GM12872 (cell line): ENCODE data around the gene CHAF1A.

ENCODE experiments used
- CTCF ChIP-seq: IDR thresholded peaks from 3 replicates; pipeline ENCODE4 v1.5.1; 2011; ENCODE audit warnings: low read depth, mild to moderate bottlenecking, low read length, moderate library complexity; ENCODE audit not compliant: insufficient read depth

Gene CHAF1A

DNA sequence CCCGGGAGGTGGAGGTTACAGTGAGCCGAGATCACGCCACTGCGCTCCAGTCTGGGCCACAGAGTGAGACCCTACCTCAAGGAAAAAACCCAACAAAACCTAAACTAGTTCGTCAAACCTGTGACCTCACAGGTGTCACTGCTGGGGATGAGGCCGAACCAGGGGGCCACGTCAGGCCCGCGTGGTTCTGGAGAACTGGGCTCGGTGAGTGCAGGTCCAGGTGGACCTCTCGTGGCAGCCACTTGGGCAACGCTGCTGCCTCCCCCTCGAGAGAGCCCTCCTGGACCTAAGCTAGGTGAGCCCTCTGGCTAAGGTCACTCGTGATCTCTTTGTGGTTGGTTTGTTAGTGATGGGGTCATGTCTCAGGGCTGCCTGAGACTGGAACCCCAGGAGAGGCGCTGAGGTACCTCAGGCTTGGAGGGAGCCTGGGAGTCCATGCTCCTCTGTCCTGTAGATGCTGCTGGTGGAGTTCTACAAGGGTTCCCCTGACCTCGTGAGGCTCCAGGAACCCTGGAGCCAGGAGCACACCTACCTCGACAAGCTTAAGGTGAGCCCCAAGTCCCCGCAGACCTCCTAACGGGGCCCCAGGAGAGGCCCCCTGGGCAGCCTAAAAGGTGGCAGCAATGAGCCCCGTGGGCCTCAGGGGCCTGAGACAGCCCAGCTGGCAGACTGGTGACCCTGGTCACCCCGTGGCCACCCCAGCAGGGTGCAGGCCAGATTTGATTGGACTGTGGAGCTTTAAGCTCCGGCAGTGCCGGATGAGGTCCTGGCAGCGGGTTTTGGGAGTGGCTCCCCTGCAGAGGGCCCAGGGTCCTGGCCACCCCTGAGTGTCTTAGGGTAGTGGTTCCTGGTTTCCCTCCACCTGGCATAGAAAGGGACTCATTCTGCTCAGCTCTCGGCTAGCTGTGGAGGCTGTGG is 43.5 kb upstream of the CHAF1A start:
- no peak for TF ChIP-seq CTCF

- no peak for TF ChIP-seq CTCF
Measured at GRCh38 chr19:4359627-4360000, 42.8 kb upstream of the CHAF1A start.

GRCh38 chr19:4360081-4360569 is 42.3 kb upstream of the CHAF1A start:
- TF ChIP-seq CTCF: no peak

DNA sequence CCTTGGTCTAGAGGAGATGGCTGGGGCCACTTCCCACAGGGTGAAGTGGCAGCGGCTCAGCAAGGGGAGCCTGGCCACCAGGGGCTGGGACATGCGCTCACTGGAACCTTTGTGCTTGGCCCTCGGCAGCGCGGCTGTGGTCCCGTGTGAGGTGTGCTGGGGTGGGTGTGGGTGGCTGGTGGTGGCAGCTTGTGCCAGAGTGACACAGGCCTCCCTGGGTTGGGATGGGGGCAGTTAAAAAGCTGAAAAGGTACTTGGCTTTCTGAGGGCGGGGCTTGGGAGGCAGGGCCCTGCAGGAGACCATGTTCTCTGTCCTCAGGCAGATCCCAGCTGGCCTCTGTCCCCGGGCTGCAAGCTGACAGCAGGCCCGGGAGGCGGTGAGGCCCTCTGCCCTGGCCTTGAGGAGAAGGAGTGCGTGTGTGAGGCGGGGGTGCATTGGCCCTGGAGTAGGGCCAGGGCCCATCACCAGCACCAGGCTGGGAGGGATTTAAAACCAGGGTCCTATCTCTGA is 41.7 kb upstream of the CHAF1A start:
- TF ChIP-seq CTCF: no peak

- no peak for TF ChIP-seq CTCF
Measured at GRCh38 chr19:4361152-4362046, 41.0 kb upstream of the CHAF1A start.

DNA sequence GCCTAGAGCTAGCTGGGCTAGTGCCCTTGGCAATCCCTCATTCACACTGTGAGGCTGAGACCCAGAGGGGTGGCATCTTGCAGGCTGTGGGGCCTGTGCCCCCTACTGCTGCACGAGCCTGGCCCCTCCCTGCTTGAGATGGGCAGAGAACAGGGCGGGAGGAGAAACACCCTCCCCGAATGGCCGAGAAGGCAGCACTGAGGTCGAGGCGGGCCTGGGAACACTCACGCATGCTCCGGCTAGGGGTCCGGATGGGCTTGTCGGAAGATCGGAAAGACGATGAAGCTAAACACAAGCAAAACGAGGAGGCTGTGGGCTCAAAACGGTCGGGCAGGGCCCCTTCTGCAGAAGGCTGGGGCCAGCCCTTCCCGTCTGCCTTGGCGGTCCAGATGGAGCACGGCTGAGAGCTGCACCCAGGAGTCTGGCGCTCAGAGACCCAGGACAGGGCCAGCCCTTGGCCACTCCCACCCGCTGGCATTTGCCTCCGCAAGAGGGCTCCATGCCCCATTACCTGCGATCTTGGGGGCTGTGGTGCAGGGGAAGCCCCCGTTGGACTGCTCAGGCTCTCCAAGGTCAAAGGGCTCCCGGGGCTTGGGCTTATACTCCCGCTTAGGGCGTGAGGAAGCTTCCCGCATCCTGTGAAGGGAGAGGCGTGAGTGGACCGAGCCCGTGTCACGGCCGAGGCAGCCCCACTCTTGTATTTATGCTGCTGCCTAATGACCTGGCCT is 40.2 kb upstream of the CHAF1A start:
- no peak for TF ChIP-seq CTCF
